Central memory CD8-positive, alpha-beta T cell (primary cell): ENCODE data around the gene ALOX15.
"Not testable (repeated sequence)": the region's sequence is repeated elsewhere in the genome, so short reads cannot be mapped to it uniquely, and the experiment has no call there.

Experiments used
- ATAC-seq: fragments of 150-1000 bp; cut with Tn5 transposase; replicated peaks from 2 replicates; pipeline ENCODE4 v1.10.0; 2022; ENCODE audit warnings: mild to moderate bottlenecking, moderate FRiP score, moderate number of reproducible peaks; ENCODE audit not compliant: poor library complexity, severe bottlenecking; ENCODE audit errors: extremely low read depth
- DNase-seq, 2 donors: peaks; one replicate each; pipeline ENCODE4 v3.0.0; 2021; ENCODE audit warnings: low spot score in 2 of 2
- H3K27ac Mint-ChIP-seq: one replicate; pipeline ENCODE4 v1.8.0; 2022; ENCODE audit warnings: low read depth, mild to moderate bottlenecking, moderate library complexity, mixed read lengths
- H3K27me3 Mint-ChIP-seq: one replicate; pipeline ENCODE4 v1.8.0; 2022; ENCODE audit warnings: mixed read lengths
- H3K36me3 Mint-ChIP-seq: one replicate; pipeline ENCODE4 v1.8.0; 2022; ENCODE audit warnings: mild to moderate bottlenecking, moderate library complexity, mixed read lengths; ENCODE audit not compliant: insufficient read depth
- H3K4me1 Mint-ChIP-seq: one replicate; pipeline ENCODE4 v1.8.0; 2022; ENCODE audit warnings: mixed read lengths
- H3K4me3 Mint-ChIP-seq: one replicate; pipeline ENCODE4 v1.8.0; 2022; ENCODE audit warnings: mild to moderate bottlenecking, moderate library complexity, mixed read lengths
- H3K9me3 Mint-ChIP-seq: one replicate; pipeline ENCODE4 v1.8.0; 2022; ENCODE audit warnings: mixed read lengths

ALOX15 gene

DNA sequence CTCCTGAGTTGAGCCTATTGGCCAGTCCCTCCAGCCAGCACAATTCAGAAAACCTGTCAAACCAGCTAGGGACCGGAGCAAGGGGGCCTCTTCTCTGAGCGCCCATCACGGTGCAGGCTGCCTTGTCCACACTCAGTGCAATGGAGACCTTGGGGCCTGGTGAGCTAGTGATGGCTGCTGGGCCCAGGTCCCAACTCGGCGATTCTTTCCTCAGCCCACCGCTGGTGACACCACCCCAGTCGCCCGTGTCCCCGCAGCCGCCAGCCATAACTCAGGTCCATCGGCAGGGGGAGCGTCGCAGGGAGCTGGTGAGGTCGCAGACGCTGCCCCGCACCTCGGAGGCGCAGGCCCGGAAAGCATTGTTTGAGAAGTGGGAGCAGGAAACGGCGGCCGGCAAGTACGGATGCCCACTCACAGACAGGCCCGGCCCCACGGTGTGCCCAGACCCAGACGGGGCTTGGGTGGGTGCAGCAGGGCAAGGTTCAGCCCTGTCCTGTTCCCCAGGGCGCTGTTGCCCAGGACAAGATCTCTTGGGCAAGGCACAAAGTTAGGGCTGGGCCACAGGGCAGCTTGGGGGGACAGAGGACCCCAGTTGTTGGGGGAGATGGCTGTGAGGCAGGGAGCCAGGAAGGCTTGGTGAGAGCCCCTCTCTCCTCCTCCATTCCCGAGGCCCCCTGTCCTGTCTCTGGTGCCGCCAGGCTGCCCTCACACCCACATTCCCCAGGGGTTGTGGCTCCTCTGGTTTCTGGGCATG, 46.4 kb downstream of the ALOX15 start:
- no peak for DNase-seq
- peaks cover 55% of the 10 kb centered on the region for H3K27me3 Mint-ChIP-seq
- no peaks in the 10 kb centered on the region for H3K36me3 Mint-ChIP-seq
- H3K9me3 Mint-ChIP-seq: no peaks in the 10 kb centered on the region
- H3K4me3 Mint-ChIP-seq: no peak overlapping the region
- H3K4me1 Mint-ChIP-seq: no peaks in the 10 kb centered on the region
- H3K27ac Mint-ChIP-seq: no peak overlapping the region
- ATAC-seq: peak; percentile 19

DNA sequence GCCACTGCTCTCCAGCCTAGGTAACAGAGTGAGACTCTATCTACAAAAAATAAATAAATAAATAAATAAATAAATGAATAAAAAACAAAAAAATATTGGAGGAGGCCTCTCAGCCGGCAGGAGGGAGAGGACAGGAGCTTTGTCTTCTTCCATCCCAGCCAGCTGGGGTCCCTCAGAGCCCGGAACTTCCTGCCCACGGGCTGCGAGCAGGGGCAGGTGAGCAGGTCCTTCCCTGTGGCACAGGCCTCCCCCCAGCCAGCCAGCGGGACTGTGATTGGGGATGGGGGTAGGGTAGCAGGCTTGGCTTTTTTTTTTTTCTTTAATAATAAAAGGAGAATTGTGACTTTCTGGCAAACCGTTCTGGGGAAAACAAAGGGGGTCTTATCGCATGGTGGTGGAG, 47.1 kb downstream of the ALOX15 start:
- H3K4me1 Mint-ChIP-seq: no peaks in the 10 kb centered on the region
- H3K27ac Mint-ChIP-seq: no peak overlapping the region
- H3K9me3 Mint-ChIP-seq: no peaks in the 10 kb centered on the region
- no peak overlapping the region for H3K4me3 Mint-ChIP-seq
- no peak for ATAC-seq
- H3K27me3 Mint-ChIP-seq: peaks cover 53% of the 10 kb centered on the region
- no peaks in the 10 kb centered on the region for H3K36me3 Mint-ChIP-seq
- no peak for DNase-seq

DNA sequence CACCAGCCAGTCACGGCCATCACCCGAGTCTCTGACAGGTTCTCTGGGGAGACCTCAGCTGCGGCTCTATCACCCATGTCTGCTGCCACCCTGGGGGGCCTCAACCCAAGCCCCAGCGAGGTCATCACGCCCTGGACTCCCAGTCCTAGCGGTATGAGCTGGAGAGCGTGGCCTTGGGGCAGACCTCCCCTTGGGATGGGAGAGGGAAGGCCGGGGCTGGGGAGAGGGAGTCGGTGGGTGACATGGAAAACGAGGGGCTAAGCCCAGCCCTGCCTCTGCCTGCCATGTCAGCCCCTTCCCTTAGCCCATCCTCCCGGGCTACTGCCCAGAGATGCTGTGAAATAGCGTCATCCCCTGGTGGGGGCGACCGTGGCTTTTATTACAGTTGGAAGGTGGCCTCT, 48.5 kb downstream of the ALOX15 start:
- no peaks in the 10 kb centered on the region for H3K9me3 Mint-ChIP-seq
- no peak overlapping the region for H3K27ac Mint-ChIP-seq
- no peak for DNase-seq

DNA sequence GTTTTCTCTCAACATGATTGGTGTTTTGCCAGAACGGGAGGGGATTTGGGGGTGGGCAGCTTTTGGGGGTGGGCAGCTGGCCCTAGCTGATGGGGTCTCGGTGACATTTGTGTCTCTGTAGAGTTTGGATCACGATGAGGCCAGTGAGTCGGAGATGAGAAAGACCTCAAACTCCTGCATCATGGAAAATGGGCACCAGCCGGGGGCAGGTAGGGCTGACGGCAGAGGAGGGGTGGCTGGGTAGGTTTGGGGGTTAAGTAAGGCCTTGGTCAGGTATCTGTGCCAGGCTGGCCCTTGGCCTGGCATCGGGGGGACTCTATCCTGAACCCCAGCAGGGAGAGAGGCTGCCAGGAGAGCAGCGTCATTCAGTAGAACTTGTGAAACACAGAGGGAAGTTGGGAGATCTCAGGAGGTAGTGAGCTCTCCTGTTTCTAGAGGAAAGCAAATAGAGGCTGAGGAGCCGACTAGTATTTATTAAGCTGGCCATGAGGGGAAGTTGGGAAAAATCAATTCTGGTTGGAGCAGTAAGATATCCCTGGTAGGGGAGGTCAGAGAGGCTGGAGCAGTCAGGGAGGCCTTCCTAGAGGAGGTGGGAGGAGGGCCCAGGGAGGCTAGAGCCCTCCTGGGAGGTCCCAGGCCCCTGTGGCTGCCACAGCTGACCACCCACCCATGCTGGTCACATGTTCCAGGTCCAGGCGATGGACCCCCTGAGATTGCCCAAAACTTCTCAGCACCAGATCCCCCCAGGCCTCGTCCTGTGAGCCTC, 49.1 kb downstream of the ALOX15 start:
- H3K27me3 Mint-ChIP-seq: peaks cover 52% of the 10 kb centered on the region
- no peak overlapping the region for H3K27ac Mint-ChIP-seq
- no peak overlapping the region for H3K4me3 Mint-ChIP-seq

More for the DNA sequence above, 48.5 kb downstream of the ALOX15 start:
- ATAC-seq: no peak
- Mint-ChIP-seq H3K4me3 (no peak overlapping the region), H3K36me3 (peaks cover 2% of the 10 kb centered on the region), H3K27me3 (peaks cover 58% of the 10 kb centered on the region), H3K4me1 (no peaks in the 10 kb centered on the region)

DNA sequence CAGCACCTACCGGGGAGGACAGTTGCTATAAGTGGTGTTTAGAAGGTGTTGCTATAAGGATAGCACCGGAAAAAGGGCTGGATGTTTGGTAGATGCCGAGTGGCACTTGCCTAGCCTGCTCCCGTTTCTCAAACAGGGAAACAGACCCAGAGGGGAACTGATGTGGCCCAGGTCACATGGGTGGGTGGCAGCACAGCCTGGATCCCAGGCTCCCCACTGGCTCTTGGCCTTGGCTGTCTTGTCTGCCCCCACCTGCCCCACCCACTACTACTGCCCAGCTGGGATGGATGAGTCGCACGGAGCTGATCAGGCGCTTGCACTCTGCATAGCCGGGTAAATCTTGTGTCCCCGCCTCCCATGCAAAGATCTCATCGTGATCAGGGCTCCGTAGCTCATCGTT, 49.9 kb downstream of the ALOX15 start:
- Mint-ChIP-seq H3K4me1 (no peaks in the 10 kb centered on the region), H3K9me3 (no peaks in the 10 kb centered on the region)
- no peak for ATAC-seq

More for the DNA sequence above, 49.1 kb downstream of the ALOX15 start:
- no peak for DNase-seq
- H3K36me3 Mint-ChIP-seq: peaks cover 2% of the 10 kb centered on the region
- H3K4me1 Mint-ChIP-seq: no peaks in the 10 kb centered on the region
- no peaks in the 10 kb centered on the region for H3K9me3 Mint-ChIP-seq
- no peak for ATAC-seq

DNA sequence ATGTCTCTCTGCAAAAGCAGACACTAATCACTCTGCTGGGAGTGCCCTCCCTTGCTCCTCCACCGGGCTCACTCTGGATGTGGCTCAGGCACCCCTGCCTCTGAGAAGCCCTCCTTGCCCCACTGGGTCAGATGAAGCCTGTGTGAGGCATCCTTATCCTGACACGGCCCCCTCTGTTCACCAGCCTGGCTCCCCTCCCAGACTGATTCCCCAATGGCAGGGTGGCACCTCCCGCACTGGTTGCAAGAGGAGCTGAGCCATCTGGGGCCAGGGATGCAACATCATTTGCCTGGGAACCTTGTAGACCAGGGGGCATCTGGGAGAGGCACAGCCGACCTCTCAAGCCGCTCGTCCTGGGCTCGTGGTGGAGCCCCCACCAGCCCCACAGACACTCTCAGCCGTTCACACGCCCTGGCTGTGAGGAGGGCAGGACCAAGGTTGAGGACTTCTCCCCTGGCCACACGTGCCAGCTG, 50.5 kb downstream of the ALOX15 start:
- no peak for ATAC-seq
- peaks cover 2% of the 10 kb centered on the region for H3K36me3 Mint-ChIP-seq
- DNase-seq: no peak
- no peak overlapping the region for H3K27ac Mint-ChIP-seq
- H3K4me3 Mint-ChIP-seq: no peak overlapping the region
- H3K9me3 Mint-ChIP-seq: no peaks in the 10 kb centered on the region
- H3K4me1 Mint-ChIP-seq: no peaks in the 10 kb centered on the region
- H3K27me3 Mint-ChIP-seq: peaks cover 59% of the 10 kb centered on the region

More for the DNA sequence above, 49.9 kb downstream of the ALOX15 start:
- peaks cover 2% of the 10 kb centered on the region for H3K36me3 Mint-ChIP-seq
- DNase-seq: no peak
- H3K27ac Mint-ChIP-seq: no peak overlapping the region
- H3K27me3 Mint-ChIP-seq: peaks cover 54% of the 10 kb centered on the region
- H3K4me3 Mint-ChIP-seq: no peak overlapping the region

DNA sequence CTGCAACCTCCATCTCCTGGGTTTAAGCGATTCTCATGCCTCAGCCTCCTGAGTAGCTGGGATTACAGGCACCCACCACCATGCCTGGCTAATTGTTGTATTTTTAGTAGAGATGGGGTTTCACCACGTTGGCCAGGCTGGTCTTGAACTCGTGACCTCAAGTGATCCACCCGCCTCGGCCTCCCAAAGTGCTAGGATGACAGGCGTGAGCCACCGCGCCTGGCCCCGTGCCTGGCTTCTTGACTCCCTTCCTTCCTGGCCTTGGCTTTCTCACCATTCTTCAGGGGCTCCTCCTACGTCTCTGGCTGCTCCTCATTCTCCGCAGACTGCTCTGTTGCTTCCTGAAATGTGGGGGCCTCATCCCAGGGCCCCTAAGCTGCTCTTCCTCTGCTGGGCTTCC, 51.4 kb downstream of the ALOX15 start:
- H3K27me3 Mint-ChIP-seq: peaks cover 69% of the 10 kb centered on the region
- not testable (repeated sequence) for H3K9me3 Mint-ChIP-seq, DNase-seq, H3K27ac Mint-ChIP-seq, H3K4me3 Mint-ChIP-seq, H3K36me3 Mint-ChIP-seq, H3K4me1 Mint-ChIP-seq, ATAC-seq

DNA sequence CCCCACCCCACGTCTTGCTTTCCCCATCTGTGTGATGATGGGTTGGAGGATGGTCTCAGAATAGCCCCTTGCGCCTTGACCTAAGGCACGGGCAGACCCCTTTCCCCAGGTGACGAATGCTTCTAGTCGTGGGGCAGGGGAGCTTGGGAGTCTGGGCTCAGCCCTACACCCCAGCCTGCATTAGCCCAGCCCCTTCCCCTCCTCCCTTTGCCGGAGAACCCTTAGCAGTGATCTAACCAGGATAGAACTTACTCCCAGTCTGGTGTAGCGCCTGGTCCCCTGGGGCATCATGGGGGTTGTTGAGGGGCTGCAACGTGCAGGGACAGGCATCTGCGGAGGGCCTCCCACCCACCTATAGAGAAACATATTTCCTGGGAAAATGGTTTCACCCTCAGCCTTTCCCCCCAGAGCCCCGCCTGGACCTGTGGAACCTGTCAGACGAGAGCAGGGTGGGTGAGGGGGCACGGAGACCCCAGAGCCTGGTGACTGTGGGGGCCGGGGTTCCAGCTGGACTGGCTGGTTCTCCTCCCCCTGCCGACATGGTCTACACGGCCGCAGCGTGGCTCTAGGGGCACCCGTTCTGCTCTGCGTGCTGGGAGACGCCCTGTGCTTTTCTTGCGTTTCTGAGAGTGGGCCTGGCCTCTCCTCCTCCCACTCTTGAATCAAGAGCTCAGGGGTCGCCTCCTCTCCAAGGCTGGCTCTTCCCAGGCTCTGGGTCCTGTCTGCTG, 52.4 kb downstream of the ALOX15 start:
- ATAC-seq: no peak
- Mint-ChIP-seq H3K4me1 (peaks cover 6% of the 10 kb centered on the region), H3K4me3 (no peak overlapping the region), H3K27me3 (peaks cover 71% of the 10 kb centered on the region), H3K9me3 (no peaks in the 10 kb centered on the region), H3K27ac (no peak overlapping the region), H3K36me3 (peaks cover 2% of the 10 kb centered on the region)
- DNase-seq: no peak

DNA sequence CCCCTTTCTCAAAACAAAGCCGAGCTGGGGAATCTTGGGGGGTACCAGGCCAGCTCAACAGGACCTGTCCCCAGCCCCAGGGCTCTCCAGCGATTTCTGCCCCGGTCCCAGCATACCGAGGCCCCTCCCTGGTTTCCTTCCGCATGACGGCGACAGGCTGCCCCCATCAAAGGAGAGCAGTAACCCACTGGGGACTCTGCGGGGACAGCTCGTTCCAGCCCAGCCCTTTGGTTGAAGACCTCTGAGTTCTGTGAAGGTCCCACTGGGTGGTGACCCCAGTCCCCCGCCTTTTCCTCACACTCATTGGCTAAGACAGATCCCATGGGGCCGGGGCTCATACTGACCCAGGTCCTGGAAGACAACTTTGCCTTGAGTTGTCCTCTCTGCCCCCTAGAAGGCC, 53.1 kb downstream of the ALOX15 start:
- no peak overlapping the region for H3K27ac Mint-ChIP-seq
- DNase-seq (no peak), ATAC-seq (no peak)
- H3K4me1 Mint-ChIP-seq: peaks cover 11% of the 10 kb centered on the region
- H3K27me3 Mint-ChIP-seq: peaks cover 71% of the 10 kb centered on the region
- no peaks in the 10 kb centered on the region for H3K9me3 Mint-ChIP-seq
- peaks cover 2% of the 10 kb centered on the region for H3K36me3 Mint-ChIP-seq
- no peak overlapping the region for H3K4me3 Mint-ChIP-seq

DNA sequence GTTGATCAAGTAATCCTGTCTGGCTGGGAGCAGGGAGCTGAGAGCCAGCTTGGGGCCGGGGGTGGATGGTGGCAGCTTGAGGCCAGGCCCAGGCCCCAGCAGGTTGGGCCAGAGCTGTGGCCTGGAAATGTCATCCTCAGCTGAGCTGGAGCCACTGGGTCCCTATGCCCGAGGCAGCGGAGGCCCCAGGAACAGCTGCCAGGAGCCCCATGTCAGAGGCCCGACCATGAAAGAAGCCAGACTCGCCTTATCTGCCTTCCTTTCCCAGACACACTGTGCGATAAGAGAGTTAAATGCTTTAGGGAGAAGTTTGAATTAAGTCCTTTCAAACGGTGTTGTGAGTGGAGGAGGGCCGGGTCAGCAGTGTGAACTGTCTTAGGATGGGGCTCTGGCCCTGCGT, 53.7 kb downstream of the ALOX15 start:
- ATAC-seq: no peak
- no peak overlapping the region for H3K27ac Mint-ChIP-seq
- no peak overlapping the region for H3K4me3 Mint-ChIP-seq
- H3K4me1 Mint-ChIP-seq: peaks cover 11% of the 10 kb centered on the region
- no peak for DNase-seq
- peaks cover 2% of the 10 kb centered on the region for H3K36me3 Mint-ChIP-seq
- H3K9me3 Mint-ChIP-seq: no peaks in the 10 kb centered on the region
- peaks cover 76% of the 10 kb centered on the region for H3K27me3 Mint-ChIP-seq

DNA sequence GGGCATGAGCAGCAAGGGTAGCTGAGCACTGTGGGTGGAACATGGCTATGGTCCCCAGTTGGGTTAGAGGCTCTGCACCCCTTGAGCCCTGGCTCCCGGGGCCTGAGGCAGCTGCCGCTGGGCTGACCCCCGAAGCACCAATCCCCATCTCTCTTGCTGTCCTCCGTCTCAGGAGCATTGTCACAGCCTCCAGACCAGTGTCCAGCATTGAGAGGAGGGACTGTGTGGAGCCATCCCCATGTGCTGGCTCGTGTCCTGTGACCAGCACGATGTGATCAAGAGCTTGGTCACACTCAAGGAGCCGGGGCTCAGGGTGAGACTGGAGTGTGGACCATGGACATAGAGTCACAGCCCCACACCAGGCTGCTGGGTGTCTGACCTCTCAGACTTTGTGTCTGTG, 54.3 kb downstream of the ALOX15 start:
- no peaks in the 10 kb centered on the region for H3K9me3 Mint-ChIP-seq
- H3K4me3 Mint-ChIP-seq: no peak overlapping the region
- DNase-seq (no peak), ATAC-seq (no peak)
- peaks cover 76% of the 10 kb centered on the region for H3K27me3 Mint-ChIP-seq
- peaks cover 11% of the 10 kb centered on the region for H3K4me1 Mint-ChIP-seq
- peaks cover 2% of the 10 kb centered on the region for H3K36me3 Mint-ChIP-seq
- H3K27ac Mint-ChIP-seq: no peak overlapping the region

DNA sequence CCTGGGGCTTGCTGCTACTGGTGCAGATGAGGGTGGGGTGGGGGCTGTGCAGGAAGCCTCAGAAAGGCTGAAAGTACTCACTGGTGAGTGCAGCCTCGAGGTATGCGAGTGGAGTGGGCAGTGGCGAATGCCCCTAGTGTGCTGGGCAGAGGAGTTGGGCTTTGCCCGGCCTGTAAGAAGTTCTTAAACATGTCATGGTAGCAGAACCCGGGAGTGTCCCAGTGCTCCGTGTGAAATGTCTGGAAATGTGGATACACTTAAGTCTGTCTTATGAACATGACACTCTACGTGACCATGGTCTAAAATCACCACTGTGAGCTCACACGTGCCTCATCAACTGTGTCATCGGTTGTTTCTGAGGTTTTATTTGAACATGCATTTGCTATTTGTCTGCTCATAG, 55.4 kb downstream of the ALOX15 start:
- H3K9me3 Mint-ChIP-seq: no peaks in the 10 kb centered on the region
- no peak overlapping the region for H3K27ac Mint-ChIP-seq
- peaks cover 11% of the 10 kb centered on the region for H3K4me1 Mint-ChIP-seq
- peaks cover 81% of the 10 kb centered on the region for H3K27me3 Mint-ChIP-seq
- peaks cover 2% of the 10 kb centered on the region for H3K36me3 Mint-ChIP-seq
- H3K4me3 Mint-ChIP-seq: no peak overlapping the region
- ATAC-seq (no peak), DNase-seq (no peak)
